ENCODE data around the gene DELE1.

The DELE1 gene

GRCh38 chr5:141923448-141924313, at the start of gene DELE1 (continued):
- peak; percentile 95 for TF ChIP-seq ZBTB11 (tag by site-specific recombination; conservative IDR thresholded peaks at IDR 0.05; ENCODE audit: low read depth)
- TF ChIP-seq EGR2 (tag by site-specific recombination; IDR thresholded peaks at IDR 0.05; ENCODE audit: low read depth), result peak; percentile 80
- TF ChIP-seq TRIM28 (IDR thresholded peaks at IDR 0.05; ENCODE audit: borderline replicate concordance, low read length), result no peak
- peak; percentile 91 for TF ChIP-seq KLF9 (tag by site-specific recombination; IDR thresholded peaks at IDR 0.05; ENCODE audit: low read depth)
- TF ChIP-seq ZNF830 (tag by site-specific recombination; IDR thresholded peaks at IDR 0.05; ENCODE audit: low read depth), result no peak
- TF ChIP-seq KLF7 (tag by site-specific recombination; IDR thresholded peaks at IDR 0.05; ENCODE audit: borderline replicate concordance), result no peak; the same call in 1 of the 2 replicates
- TF ChIP-seq ZNF112 (tag by site-specific recombination; IDR thresholded peaks at IDR 0.05), result no peak
- TF ChIP-seq ZBTB10 (tag by site-specific recombination; IDR thresholded peaks at IDR 0.05), result peak; percentile 53; the same call in 1 of the 2 replicates
- TF ChIP-seq ZNF514 (tag by site-specific recombination; IDR thresholded peaks at IDR 0.05), result no peak
- TF ChIP-seq ZNF544 (tag by site-specific recombination; IDR thresholded peaks at IDR 0.05), result no peak
- no peak for TF ChIP-seq ZNF621 (tag by site-specific recombination; IDR thresholded peaks at IDR 0.05)
- TF ChIP-seq ZNF398 (tag by site-specific recombination; IDR thresholded peaks at IDR 0.05), result no peak
- peak; percentile 96 for TF ChIP-seq SP2 (tag by site-specific recombination; IDR thresholded peaks at IDR 0.05)
- TF ChIP-seq ZNF341 (tag by site-specific recombination; IDR thresholded peaks at IDR 0.05; ENCODE audit: low read depth), result peak; percentile 97
- TF ChIP-seq ZNF324 (tag by site-specific recombination; IDR thresholded peaks at IDR 0.05), result no peak
- peak; percentile 82 for TF ChIP-seq ZNF76 (tag by site-specific recombination; IDR thresholded peaks at IDR 0.05; ENCODE audit: borderline replicate concordance, low read depth)
- TF ChIP-seq ZNF843 (tag by site-specific recombination; IDR thresholded peaks at IDR 0.05), result peak; percentile 49
- no peak for TF ChIP-seq SALL2 (tag by site-specific recombination; IDR thresholded peaks at IDR 0.05; ENCODE audit: borderline replicate concordance)
- TF ChIP-seq ZNF248 (tag by site-specific recombination; IDR thresholded peaks at IDR 0.05), result no peak
- 0 out of 2 replicates have a peak, but pooled peaks have one; percentile 40 for TF ChIP-seq IKZF3 (tag by site-specific recombination; IDR thresholded peaks at IDR 0.05)
- peak; percentile 72 for TF ChIP-seq ZNF2 (tag by site-specific recombination; IDR thresholded peaks at IDR 0.05)
- no peak; the same call in 1 of the 2 replicates for TF ChIP-seq KLF10 (tag by site-specific recombination; IDR thresholded peaks at IDR 0.05)
- no peak for TF ChIP-seq ZNF350 (tag by site-specific recombination; IDR thresholded peaks at IDR 0.05)
- 0 out of 2 replicates have a peak, but pooled peaks have one; percentile 20 for TF ChIP-seq MZF1 (tag by site-specific recombination; IDR thresholded peaks at IDR 0.05; ENCODE audit: borderline replicate concordance)
- TF ChIP-seq KLF1 (tag by site-specific recombination; IDR thresholded peaks at IDR 0.05), result peak; percentile 63
- peak; percentile 73 for TF ChIP-seq ZIC2 (tag by site-specific recombination; IDR thresholded peaks at IDR 0.05)
- peak; percentile 78 for TF ChIP-seq SP7 (tag by site-specific recombination; IDR thresholded peaks at IDR 0.05)
- no peak for TF ChIP-seq ZNF792 (tag by site-specific recombination; IDR thresholded peaks at IDR 0.05)
- TF ChIP-seq ZNF366 (tag by site-specific recombination; conservative IDR thresholded peaks at IDR 0.05), result no peak
- TF ChIP-seq ZXDB (tag by site-specific recombination; IDR thresholded peaks at IDR 0.05), result peak; percentile 91

All from HEK293 (cell line).